NOMO-1 (cell line): Measurements from ENCODE around the gene PARP8.

Experiments used
- DNase-seq, 2 experiments: peaks; one replicate each; lab custom pipeline; 2025; ENCODE audit not compliant: unreplicated experiment in 2 of 2; lab: John Stamatoyannopoulos, UW

PARP8 gene

DNA sequence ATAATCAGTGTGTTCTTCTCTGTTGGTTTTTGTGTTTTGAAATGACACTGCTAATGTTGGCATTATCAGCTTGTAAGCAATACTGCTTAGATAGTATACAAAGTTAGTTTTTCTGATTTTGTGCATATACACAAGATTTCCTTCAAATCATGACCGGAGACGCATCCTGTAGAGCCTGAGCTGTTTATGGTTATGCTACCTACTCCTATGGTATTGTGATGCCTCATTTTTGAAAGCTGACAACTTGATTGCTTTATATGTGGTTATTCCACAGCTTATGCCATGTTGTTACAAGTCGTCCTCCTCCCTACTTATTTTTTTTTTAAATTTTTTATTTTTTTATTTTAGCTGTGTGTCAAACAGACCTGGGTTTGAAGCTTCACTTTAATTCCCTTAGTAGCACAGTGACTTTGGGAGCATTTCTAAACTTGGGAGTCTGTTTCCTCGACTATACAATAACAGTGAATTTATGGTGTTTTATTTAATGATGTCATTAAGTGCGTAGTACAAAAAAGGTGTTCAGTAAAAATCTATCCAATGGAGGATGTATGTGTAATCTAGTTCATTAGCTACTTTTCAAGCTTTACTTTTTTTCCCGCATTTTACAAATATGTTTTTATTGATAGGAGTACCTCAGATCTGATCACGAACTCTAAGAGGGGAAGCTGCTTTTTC lies 59.5 kb downstream of the PARP8 start:
- DNase-seq: no peak

DNA sequence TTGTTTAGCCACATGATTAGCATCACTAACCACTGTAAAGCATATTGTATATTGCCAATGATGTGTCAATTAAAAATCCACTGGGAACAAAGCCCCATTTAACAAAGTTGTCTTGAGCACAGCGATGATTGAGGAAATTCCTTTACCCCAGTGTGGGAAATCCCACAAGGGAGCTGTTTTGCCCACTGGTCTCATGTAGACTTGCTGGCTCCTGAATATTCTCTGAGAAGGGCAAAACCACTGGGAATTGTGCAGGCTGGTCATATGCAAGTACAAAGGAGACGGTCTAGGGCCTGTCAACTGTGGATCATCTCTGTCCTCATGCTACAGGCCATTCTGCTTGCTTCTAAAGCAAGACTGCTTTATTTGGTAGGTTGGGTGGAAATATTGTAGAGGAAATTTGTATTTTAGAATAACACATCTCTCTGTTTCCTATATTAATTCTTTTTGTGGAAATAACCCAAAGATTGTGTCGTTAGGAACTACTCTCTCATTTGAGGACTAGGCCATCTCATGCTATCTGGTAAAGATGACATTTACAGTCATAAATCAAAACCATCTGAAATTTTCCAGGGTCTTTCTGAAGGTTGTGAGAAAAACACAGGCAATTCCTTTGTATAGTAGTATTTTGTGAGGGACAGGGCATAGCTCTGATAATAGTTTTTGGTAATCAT lies 60.2 kb downstream of the PARP8 start:
- no peak for DNase-seq

- DNase-seq: peak; percentile 36 to 70
These were observed 60.7 kb downstream of the PARP8 start for GRCh38 chr5:50727149-50727496.

DNA sequence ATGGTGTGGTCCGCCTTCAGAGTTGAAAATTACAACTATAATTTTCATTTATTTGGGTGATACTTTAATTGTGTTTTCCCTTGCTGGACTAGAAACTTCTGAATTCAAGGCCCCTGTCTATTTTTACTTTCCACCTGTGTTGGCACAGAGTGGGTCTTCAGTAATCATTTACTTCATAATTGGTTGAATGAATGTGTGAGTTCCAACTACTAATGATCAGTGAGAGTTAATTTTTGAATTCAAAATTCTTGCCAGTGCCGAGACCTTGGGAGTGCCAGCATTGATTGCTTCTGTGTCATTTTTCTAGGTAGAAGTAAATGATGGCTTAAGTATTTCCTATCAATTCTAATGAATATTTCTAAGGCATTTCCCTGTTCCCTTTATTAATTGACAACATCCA lies 61.4 kb downstream of the PARP8 start:
- DNase-seq: no peak

DNA sequence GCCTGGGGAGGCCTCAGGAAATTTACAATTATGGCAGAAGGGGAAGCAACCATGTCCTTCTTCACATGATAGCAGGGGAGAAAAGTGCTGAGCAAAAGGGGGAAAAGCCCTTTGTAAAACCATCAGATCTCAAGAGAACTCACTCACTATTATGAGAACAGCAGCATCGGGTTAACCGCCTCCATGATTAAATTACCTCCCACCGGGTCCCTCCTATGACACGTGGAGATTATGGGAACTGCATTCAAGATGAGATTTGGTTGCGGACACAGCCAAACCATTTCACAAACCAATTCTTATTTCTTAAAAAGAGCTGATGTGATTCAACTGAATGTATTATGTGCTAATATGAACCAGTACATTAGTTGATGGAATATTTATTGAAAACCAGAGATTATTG lies 63.9 kb downstream of the PARP8 start:
- DNase-seq: no peak

DNA sequence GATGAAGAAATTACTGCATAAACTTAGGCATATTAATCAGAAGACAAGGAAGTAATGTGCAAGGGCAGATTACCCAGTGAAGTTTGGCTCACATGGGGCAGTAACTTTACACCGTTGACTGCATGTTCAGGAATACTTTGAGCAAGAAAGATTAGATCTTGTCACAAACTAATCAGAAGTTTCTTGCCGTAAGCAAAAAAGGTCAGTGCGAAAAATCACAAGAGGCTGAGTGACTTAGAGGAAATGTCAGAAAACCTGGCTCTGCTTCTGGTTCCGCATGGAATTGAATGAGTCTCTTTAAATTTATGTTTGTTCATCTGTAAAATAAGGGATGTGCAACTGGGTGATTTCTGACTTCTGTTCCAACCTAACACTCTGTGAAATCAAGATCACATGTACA lies 64.4 kb downstream of the PARP8 start:
- DNase-seq: no peak

GRCh38 chr5:50733741-50734140 lies 67.3 kb downstream of the PARP8 start:
- DNase-seq: no peak

- no peak for DNase-seq
These were observed 72.4 kb downstream of the PARP8 start for GRCh38 chr5:50738864-50739263.

- DNase-seq: no peak
These were observed 74.4 kb downstream of the PARP8 start for GRCh38 chr5:50740832-50741231.

DNA sequence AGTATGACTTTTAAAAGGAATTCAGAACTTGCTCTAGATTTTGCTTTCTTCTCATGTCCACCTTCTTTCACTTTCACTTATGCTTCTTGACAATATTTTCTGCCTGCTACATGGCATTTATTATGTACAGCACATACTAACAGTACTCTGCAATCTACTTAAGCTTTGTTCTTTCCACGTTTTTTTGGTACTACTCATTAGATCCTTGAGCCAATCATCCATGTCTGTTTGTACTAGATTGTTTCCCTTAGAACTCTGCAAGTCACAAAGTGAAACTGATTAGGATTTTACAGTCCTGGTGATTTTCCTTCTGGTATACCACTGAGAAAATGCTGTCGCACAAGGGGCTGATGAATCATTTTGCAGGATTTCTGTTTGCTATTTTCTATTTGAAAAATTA lies 78.3 kb downstream of the PARP8 start:
- DNase-seq: no peak

DNA sequence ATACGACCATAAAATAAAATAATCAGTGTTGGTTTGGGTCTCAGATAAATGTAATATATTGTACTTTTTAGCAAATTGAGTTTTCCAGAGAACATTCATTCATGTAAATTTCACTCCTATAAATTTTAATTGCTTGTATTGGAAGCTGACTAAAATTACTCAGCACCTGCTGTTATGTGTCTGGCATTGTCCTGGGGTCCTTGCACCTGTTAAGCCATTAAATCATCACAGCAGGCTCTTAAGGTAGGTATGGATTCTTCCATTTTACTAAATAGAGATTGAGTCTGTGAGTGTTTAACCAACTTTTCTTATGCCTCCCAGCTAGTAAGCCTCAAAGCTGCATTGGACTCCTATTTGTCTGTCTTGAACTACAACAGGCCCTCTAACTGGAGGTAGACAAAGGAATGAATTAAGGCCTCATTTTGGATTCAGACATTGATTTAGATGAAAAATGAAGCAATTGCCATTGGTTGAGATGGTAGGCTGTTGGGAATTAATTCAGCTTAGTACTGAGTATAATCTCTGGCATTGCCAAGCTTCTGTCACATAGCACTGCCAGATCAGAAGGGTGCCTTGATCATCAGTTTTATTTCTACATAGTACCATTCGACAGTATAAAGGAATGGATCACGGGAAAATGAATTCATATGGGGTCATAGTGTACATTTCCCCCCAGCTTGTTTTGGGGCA lies 78.9 kb downstream of the PARP8 start:
- DNase-seq: no peak

- no peak for DNase-seq
These were observed 82.7 kb downstream of the PARP8 start for GRCh38 chr5:50749181-50749580.

DNA sequence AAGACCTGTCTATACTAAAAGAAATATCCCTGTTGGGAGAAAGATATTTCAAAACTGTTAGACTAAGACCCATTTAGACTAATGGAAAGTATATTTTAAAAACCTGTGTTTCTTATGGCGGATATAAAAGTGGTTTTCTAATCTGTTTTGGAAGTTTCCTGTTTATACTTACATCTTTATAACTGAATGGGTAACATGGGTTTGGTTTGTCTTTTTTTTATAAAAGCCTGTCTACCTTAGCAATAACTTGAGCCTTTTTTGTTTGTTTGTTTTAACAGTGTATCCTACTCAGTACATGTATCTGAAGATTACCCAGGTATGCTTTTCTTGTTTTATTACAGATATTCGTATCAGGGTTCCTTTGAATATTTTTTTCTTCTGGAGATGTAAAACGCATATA lies 83.4 kb downstream of the PARP8 start:
- no peak for DNase-seq

DNA sequence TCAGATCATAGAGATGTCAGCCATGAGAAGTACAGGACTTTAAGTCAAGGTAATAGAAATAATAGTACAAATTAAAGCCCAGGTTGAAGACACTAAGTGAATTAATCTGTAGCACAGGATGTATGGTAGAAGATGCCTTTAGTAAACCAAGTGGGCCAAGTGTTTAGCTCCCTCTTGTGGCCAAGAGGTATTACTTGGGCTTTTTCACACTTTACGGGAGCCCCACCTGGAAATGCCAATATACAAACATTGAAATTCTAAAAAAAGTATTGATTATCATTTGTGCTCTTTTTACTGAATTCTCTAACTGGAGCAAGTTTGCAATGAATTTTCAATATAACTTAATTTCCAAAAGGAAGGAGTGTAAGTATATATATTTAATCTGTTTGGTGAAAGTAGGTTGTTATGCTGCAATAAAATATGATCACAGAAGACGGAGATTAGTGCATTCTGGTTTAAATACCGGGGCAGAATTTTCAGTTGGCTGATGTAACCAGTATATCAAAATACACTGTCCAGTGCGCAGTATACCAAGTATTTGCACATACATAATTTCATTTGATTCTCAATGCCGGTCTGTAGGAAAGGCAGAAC lies 84.7 kb downstream of the PARP8 start:
- DNase-seq: peak; percentile 45 to 80

DNA sequence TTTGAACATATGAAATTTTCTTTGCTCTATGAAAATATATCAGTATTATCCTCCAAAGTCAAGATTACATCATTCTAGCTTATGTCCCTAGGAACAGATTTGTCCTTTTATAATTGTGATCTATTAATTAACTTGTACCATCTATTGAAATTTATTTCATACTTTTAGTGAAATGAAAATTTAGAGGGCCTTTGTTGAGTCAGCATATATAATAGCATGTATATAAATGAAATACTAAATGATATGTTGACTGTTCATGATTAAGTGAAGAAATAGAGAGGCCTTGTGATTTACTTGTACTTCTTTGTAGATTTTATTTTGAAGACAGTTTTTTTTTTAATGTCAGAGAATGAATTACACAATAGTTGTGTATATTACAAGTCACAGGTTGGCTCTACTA lies 86.4 kb downstream of the PARP8 start:
- DNase-seq: no peak

DNA sequence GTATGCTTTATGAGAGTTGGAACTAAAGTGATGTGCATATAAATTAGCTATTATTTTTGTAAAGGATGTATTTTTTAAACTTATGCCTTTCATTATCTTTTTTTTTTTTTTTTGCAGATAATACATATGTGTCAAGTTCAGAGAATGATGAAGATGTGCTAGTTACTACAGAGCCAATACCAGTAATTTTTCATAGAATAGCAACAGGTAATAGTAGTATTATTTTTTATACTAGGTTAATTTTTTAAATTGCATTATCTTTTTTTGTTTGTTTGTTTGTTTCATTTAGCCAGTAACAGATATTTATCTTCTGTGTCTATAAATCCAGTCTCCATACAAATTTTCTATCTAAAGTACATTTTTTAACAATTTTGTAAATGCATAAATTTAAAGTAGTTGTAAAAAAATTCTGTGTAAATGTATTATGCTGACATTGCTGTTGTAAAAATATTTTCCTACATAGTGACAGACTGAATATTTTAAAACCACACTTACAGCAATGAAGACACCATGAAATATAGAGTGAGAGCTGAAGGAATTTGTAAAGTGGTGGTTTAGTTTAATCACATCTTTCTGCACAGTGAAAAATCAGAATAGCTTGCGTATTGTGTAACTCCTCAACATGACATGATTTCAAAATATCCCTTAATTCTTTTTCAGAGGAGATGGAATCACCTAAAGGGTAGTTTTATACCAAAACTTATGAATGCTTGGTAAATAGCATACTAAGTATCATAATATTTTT lies 93.3 kb downstream of the PARP8 start:
- peak in 1 of 2 experiments; percentile 28 for DNase-seq

DNA sequence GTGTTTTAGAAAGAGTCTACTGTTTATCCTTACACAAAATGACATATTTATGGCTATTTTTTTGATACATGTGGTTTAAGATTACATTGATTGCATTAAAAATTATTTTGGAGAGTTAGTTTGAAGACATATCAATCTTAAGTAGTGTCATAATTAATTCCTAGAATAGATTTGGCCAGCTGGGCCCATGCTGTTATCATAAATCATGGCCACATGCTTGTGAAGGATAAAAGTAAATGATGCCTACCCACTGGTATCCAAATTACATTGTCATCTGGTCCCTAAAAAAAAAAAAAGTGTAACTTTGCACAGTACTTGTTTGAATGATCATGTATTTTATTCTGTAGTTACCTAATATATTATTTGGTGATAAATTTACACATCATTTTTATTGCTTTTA lies 96.9 kb downstream of the PARP8 start:
- DNase-seq: no peak

GRCh38 chr5:50763846-50764245 lies 97.4 kb downstream of the PARP8 start:
- no peak for DNase-seq

GRCh38 chr5:50766042-50766441 lies 99.6 kb downstream of the PARP8 start:
- no peak for DNase-seq

GRCh38 chr5:50766462-50766861 lies 100.0 kb downstream of the PARP8 start:
- DNase-seq: no peak

GRCh38 chr5:50766967-50767366 lies 100.5 kb downstream of the PARP8 start:
- DNase-seq: no peak
